ENCODE data around the gene UNC5CL. TPM values are rescaled to one million over a fixed set of nuclear protein-coding genes. Genes with fewer than 3 reads are reported as not detected.

Gene UNC5CL
- total RNA-seq, 1 experiment from 2014 or later, result 1.1 TPM

DNA sequence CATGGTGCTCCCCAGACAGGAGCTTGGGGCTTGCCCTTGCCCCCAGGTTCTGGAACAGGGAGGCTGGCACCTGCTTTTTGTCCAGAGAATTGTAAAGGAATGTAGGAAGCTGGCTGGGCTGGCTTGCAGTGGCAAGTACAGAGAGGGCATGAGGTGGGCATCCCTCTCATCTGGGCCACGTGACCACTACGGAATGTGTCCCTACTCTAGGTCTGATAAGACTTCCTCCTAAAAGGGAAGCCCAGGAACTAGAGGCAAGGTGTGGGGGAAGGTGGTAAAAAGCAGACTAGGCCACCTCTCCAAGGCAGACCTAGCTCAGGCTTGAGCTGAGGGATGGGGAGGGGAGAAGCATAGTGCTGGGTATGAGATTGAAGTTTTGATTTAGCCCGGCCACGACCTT lies 38.8 kb downstream of the UNC5CL start:
- no peaks in the 10 kb centered on the region for H3K4me1 ChIP-seq (ENCODE audit: low read length)
- no peaks in the 10 kb centered on the region for H4K20me1 ChIP-seq (ENCODE audit: insufficient read depth, low read depth, low read length)
- no peak overlapping the region for H2AFZ ChIP-seq (ENCODE audit: low read length)
- no peak overlapping the region for H3K27ac ChIP-seq (ENCODE audit: low read length)
- H3K27me3 ChIP-seq (ENCODE audit: low read length), result no peaks in the 10 kb centered on the region
- no peaks in the 10 kb centered on the region for H3K36me3 ChIP-seq (ENCODE audit: insufficient read depth, low read length)
- no peak overlapping the region for H3K4me3 ChIP-seq (ENCODE audit: low read length)
- H3K9me3 ChIP-seq (ENCODE audit: low read length), result no peaks in the 10 kb centered on the region
- DNase-seq, result no peak
- no peaks in the 10 kb centered on the region for H3K9me2 ChIP-seq (replicated peaks; ENCODE audit: insufficient read depth, low read length)
- no peak overlapping the region for H3K4me2 ChIP-seq (ENCODE audit: low read depth, low read length, poor library complexity, severe bottlenecking)
- no peak overlapping the region for H3K9ac ChIP-seq (ENCODE audit: low read length)
- H3K79me2 ChIP-seq (ENCODE audit: low read length), result no peaks in the 10 kb centered on the region

DNA sequence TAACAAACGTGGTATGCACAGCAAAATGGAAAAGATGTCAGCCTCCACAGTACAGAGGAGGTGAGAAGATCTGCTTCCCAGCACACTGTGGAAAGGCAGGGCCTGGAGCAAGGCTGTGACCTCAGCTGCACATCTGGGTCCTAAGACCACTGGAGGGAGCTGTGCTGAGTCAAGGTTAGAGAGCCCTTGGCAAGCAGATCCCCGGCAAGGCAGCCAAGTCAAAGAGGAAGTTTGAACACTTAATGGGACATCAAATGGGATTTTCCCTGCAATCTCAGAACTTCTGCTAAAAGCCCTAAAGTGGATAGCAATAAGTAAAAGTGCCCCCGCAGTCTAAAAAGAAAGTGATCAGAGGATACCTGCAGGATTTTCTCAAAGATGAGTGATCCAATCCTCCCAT lies 39.5 kb downstream of the UNC5CL start:
- peak; percentile 77 for DNase-seq
- Histone ChIP-seq H3K27me3 (ENCODE audit: low read length) (no peaks in the 10 kb centered on the region), H3K4me3 (ENCODE audit: low read length) (no peak overlapping the region), H3K4me1 (ENCODE audit: low read length) (no peaks in the 10 kb centered on the region), H3K4me2 (ENCODE audit: low read depth, low read length, poor library complexity, severe bottlenecking) (no peak overlapping the region), H4K20me1 (ENCODE audit: insufficient read depth, low read depth, low read length) (no peaks in the 10 kb centered on the region), H3K9me2 (replicated peaks; ENCODE audit: insufficient read depth, low read length) (no peaks in the 10 kb centered on the region), H3K36me3 (ENCODE audit: insufficient read depth, low read length) (no peaks in the 10 kb centered on the region), H2AFZ (ENCODE audit: low read length) (no peak overlapping the region), H3K27ac (ENCODE audit: low read length) (no peak overlapping the region), H3K79me2 (ENCODE audit: low read length) (no peaks in the 10 kb centered on the region), H3K9ac (ENCODE audit: low read length) (no peak overlapping the region), H3K9me3 (ENCODE audit: low read length) (no peaks in the 10 kb centered on the region)

DNA sequence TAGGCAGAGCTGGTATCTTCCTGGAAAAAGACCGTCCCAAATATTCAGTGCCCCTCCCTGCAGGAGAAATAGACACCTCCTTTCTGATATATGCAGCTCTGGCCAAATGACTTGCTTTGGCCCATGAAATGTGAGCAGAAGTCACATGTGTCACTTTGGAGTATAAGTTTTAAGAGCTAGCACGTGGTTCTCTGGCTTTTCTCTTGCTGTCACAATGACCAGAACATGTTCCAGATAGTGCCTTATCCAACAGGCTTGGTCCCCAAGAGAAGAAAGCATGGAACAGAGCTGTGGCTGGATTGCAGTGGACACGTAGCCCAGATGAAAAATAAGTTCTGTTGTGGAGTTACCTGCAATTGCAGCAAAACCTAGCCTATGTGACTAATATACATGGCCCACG lies 40.4 kb downstream of the UNC5CL start:
- Histone ChIP-seq H3K36me3 (ENCODE audit: insufficient read depth, low read length) (no peaks in the 10 kb centered on the region), H3K9me2 (replicated peaks; ENCODE audit: insufficient read depth, low read length) (no peaks in the 10 kb centered on the region), H3K4me2 (ENCODE audit: low read depth, low read length, poor library complexity, severe bottlenecking) (no peak overlapping the region), H3K4me3 (ENCODE audit: low read length) (no peak overlapping the region), H3K9me3 (ENCODE audit: low read length) (no peaks in the 10 kb centered on the region), H2AFZ (ENCODE audit: low read length) (no peak overlapping the region), H3K27me3 (ENCODE audit: low read length) (no peaks in the 10 kb centered on the region), H3K4me1 (ENCODE audit: low read length) (no peaks in the 10 kb centered on the region), H3K27ac (ENCODE audit: low read length) (no peak overlapping the region), H4K20me1 (ENCODE audit: insufficient read depth, low read depth, low read length) (no peaks in the 10 kb centered on the region), H3K9ac (ENCODE audit: low read length) (no peak overlapping the region), H3K79me2 (ENCODE audit: low read length) (no peaks in the 10 kb centered on the region)
- DNase-seq, result no peak

DNA sequence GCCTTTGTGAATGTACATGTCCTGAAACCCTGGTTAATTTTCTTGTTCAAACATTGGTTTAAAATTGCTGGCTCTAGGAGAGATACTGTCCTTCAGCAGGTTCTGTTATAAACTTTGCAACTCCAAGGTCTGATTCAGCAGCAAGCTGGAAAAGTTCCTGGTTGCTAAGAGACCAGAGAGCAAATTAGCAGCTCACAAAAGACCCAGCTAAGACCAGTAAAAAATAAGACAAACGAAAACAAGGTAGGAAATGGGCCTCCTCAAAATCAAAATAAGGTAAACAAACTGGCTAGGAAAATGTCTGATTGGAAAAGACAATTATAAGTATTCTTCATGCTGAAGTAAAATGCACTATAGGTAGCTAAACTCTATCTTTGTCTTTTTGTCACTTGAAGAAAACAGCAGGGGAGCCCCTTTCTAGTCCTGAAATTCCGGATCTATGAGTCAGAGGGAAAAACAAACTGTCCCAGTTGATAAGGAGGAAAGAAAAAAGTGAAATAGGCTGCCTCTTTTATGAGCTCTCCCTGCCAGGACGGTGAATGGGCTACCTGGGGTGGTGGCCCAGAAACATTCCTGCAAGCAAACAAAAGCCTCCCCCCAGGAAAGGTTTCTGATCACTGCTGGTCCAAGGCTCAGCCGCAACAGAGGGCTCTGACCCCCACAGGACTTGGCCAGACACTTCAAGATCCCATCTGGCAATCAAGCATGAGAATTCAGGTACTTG lies 41.6 kb downstream of the UNC5CL start:
- Histone ChIP-seq H2AFZ (ENCODE audit: low read length) (no peak overlapping the region), H3K4me1 (ENCODE audit: low read length) (no peaks in the 10 kb centered on the region), H3K27ac (ENCODE audit: low read length) (no peak overlapping the region), H4K20me1 (ENCODE audit: insufficient read depth, low read depth, low read length) (no peaks in the 10 kb centered on the region), H3K27me3 (ENCODE audit: low read length) (no peaks in the 10 kb centered on the region), H3K9ac (ENCODE audit: low read length) (no peak overlapping the region), H3K9me3 (ENCODE audit: low read length) (no peaks in the 10 kb centered on the region), H3K4me2 (ENCODE audit: low read depth, low read length, poor library complexity, severe bottlenecking) (no peak overlapping the region), H3K4me3 (ENCODE audit: low read length) (no peak overlapping the region), H3K36me3 (ENCODE audit: insufficient read depth, low read length) (no peaks in the 10 kb centered on the region), H3K79me2 (ENCODE audit: low read length) (no peaks in the 10 kb centered on the region), H3K9me2 (replicated peaks; ENCODE audit: insufficient read depth, low read length) (no peaks in the 10 kb centered on the region)
- DNase-seq, result no peak

DNA sequence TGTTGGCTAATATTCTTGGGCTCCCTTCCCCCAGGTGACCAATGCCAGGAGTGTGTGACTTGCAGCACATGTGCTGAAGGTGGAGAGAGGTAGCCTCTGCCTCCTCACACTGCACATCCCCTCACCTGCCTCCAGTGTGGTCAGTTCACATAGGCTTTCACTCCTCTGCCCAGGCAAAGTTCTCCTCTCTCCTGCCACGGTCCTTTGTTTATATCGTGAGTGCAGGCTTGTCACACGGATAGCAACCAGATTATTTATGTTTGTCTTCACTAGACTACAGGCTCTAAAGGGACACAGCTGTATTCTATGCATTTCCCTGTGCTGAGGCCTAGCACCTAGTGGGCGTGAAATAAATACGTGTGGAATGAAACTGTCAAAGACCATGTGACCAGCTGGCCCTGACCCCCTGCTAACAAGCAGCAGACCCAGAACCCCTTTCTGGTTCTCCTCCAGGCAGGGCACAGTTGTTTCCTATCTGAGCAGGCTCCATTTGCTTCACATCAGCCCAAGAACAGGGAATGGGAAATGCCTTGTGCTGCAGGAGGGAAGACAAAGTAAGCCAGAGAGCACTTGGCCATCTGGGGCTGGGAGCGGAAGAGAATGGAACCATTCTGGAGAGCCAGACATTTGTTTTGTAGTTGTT lies 42.3 kb downstream of the UNC5CL start:
- Histone ChIP-seq H3K9ac (ENCODE audit: low read length) (no peak overlapping the region), H2AFZ (ENCODE audit: low read length) (no peak overlapping the region), H3K4me2 (ENCODE audit: low read depth, low read length, poor library complexity, severe bottlenecking) (no peak overlapping the region)

DNA sequence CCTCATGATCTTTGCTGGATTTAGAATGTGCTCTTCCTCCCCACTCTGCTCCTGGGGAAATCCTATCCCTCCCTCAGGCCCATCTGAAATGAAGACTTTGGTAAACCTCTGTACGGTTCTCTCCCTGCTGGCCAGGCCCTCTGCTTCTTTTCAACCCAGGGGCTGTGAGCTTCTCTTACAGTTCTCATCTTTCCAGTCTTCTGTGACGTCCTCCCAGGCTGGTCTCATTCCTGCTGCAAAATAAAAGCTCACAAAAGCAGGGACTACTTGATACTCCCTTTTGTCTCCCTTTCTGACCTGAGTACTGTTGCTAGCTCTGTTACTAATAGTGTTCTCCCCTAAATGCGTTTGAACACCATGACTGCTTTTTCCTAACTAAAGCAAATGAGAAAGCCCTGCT lies 46.3 kb downstream of the UNC5CL start:
- Histone ChIP-seq H4K20me1 (ENCODE audit: insufficient read depth, low read depth, low read length) (no peaks in the 10 kb centered on the region), H3K36me3 (ENCODE audit: insufficient read depth, low read length) (no peaks in the 10 kb centered on the region), H3K4me2 (ENCODE audit: low read depth, low read length, poor library complexity, severe bottlenecking) (no peak overlapping the region), H3K79me2 (ENCODE audit: low read length) (no peaks in the 10 kb centered on the region), H3K4me1 (ENCODE audit: low read length) (no peaks in the 10 kb centered on the region), H3K4me3 (ENCODE audit: low read length) (no peak overlapping the region), H3K9me2 (replicated peaks; ENCODE audit: insufficient read depth, low read length) (no peaks in the 10 kb centered on the region), H2AFZ (ENCODE audit: low read length) (no peak overlapping the region), H3K27me3 (ENCODE audit: low read length) (no peaks in the 10 kb centered on the region), H3K9me3 (ENCODE audit: low read length) (no peaks in the 10 kb centered on the region), H3K9ac (ENCODE audit: low read length) (no peak overlapping the region), H3K27ac (ENCODE audit: low read length) (no peak overlapping the region)
- DNase-seq, result no peak

More for the DNA sequence above, 42.3 kb downstream of the UNC5CL start:
- H3K9me3 ChIP-seq (ENCODE audit: low read length), result no peaks in the 10 kb centered on the region
- no peaks in the 10 kb centered on the region for H3K79me2 ChIP-seq (ENCODE audit: low read length)
- H3K9me2 ChIP-seq (replicated peaks; ENCODE audit: insufficient read depth, low read length), result no peaks in the 10 kb centered on the region
- H3K36me3 ChIP-seq (ENCODE audit: insufficient read depth, low read length), result no peaks in the 10 kb centered on the region
- H3K27me3 ChIP-seq (ENCODE audit: low read length), result no peaks in the 10 kb centered on the region
- H3K4me3 ChIP-seq (ENCODE audit: low read length), result no peak overlapping the region
- no peak for DNase-seq
- H4K20me1 ChIP-seq (ENCODE audit: insufficient read depth, low read depth, low read length), result no peaks in the 10 kb centered on the region
- no peaks in the 10 kb centered on the region for H3K4me1 ChIP-seq (ENCODE audit: low read length)
- H3K27ac ChIP-seq (ENCODE audit: low read length), result no peak overlapping the region

DNA sequence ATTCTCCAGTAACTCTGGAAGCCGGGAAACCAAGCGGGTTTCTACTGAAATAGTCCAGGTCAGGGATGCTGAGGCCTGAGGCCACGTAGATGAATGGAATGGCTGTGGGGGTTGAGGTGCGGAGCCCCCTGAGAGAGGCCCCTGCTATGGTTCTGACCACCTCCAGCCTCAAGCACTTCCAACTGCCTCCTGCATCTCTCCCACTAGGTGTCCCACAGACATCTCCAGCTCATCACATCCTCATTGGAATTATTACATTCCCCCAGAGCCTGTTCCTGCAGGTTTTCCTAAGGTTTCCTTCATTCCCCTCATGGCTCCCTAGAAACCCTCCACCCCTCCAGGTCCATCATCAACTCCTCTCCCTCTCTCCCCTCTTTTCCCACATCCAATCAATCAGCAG lies 48.7 kb downstream of the UNC5CL start:
- no peak overlapping the region for H2AFZ ChIP-seq (ENCODE audit: low read length)
- no peaks in the 10 kb centered on the region for H3K4me1 ChIP-seq (ENCODE audit: low read length)
- no peaks in the 10 kb centered on the region for H3K79me2 ChIP-seq (ENCODE audit: low read length)
- no peak overlapping the region for H3K9ac ChIP-seq (ENCODE audit: low read length)
- no peaks in the 10 kb centered on the region for H3K9me2 ChIP-seq (replicated peaks; ENCODE audit: insufficient read depth, low read length)
- DNase-seq, result no peak
- no peaks in the 10 kb centered on the region for H4K20me1 ChIP-seq (ENCODE audit: insufficient read depth, low read depth, low read length)
- H3K27ac ChIP-seq (ENCODE audit: low read length), result no peak overlapping the region
- H3K36me3 ChIP-seq (ENCODE audit: insufficient read depth, low read length), result no peaks in the 10 kb centered on the region
- no peak overlapping the region for H3K4me3 ChIP-seq (ENCODE audit: low read length)
- H3K4me2 ChIP-seq (ENCODE audit: low read depth, low read length, poor library complexity, severe bottlenecking), result no peak overlapping the region
- no peaks in the 10 kb centered on the region for H3K27me3 ChIP-seq (ENCODE audit: low read length)
- no peaks in the 10 kb centered on the region for H3K9me3 ChIP-seq (ENCODE audit: low read length)

DNA sequence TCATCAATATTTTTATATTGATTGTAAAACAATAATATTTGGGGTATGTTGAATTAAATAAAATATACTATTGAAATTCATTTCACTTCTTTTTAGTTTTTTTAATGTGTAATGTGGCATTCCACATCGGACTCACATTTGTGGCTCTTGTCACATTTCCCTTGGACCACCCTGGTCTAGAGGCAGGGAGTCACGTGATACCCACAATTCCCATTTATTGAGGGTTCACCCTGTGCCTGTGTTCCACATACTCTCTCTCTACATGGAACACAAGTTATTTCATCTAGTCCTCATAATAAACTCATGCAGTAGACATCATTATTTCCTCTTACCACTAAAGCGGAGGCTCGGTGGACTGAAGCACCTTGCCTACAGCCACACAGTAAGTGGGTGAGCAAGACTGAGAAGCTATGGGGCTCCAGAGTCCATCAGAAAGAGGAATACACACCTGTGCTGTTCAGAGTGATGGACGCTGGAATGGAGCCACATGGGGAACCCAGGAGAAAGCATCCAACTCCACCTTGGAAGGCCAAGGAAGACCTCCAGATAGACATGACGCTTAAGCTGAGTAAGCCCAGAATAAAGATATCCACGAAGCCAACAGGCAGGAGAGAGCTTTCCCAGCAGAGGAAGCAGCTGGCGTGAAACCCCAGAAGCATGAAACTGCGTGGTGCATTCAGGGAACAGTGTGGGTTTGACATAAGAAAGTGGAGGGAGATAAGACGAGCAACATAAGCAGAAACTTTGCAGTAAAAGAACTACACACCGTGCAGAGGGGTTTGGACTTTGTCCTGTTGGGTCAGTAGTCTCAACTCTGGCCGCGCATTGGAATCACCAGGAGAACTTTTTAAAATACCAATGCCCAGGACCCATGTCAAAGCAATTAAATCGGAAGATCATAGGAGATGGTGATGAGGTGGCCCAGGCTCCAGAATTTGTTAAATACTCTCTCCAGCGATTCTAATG lies 49.5 kb downstream of the UNC5CL start:
- H3K4me2 ChIP-seq (ENCODE audit: low read depth, low read length, poor library complexity, severe bottlenecking), result no peak overlapping the region
- no peak overlapping the region for H3K27ac ChIP-seq (ENCODE audit: low read length)
- H3K36me3 ChIP-seq (ENCODE audit: insufficient read depth, low read length), result no peaks in the 10 kb centered on the region
- no peak overlapping the region for H3K4me3 ChIP-seq (ENCODE audit: low read length)
- no peak for DNase-seq
- no peaks in the 10 kb centered on the region for H3K9me3 ChIP-seq (ENCODE audit: low read length)
- H3K9me2 ChIP-seq (replicated peaks; ENCODE audit: insufficient read depth, low read length), result no peaks in the 10 kb centered on the region
- H2AFZ ChIP-seq (ENCODE audit: low read length), result no peak overlapping the region
- H3K27me3 ChIP-seq (ENCODE audit: low read length), result no peaks in the 10 kb centered on the region
- no peaks in the 10 kb centered on the region for H3K79me2 ChIP-seq (ENCODE audit: low read length)
- no peak overlapping the region for H3K9ac ChIP-seq (ENCODE audit: low read length)
- no peaks in the 10 kb centered on the region for H4K20me1 ChIP-seq (ENCODE audit: insufficient read depth, low read depth, low read length)
- no peaks in the 10 kb centered on the region for H3K4me1 ChIP-seq (ENCODE audit: low read length)
